Caco-2 (cell line): ENCODE measurements around the gene HLF. TPM values are rescaled to one million over a fixed set of nuclear protein-coding genes. Genes with fewer than 3 reads are reported as not detected.

ENCODE experiments used
- BruUV-seq: library from RNA; stranded (reverse); fragments of 400-500 nt; replicated peaks from 2 replicates; lab custom pipeline; 2021; lab: Mats Ljungman, UMichigan
- CTCF ChIA-PET: fragments of 300-600 bp; sonication (Branson Sonifier 250); formaldehyde crosslinking; loops from one replicate; lab custom pipeline; 2022; ENCODE audit warnings: antibody characterized with exemption; lab: Charles Lee
- POLR2A ChIA-PET: fragments of 300-600 bp; sonication (Branson Sonifier 250); formaldehyde crosslinking; loops from one replicate; lab custom pipeline; 2022; ENCODE audit warnings: antibody characterized with exemption; lab: Charles Lee
- DNase-seq, 2 experiments: peaks; one replicate each; pipeline versions ENCODE4 v3.0.0 to v3.0.0-alpha.2; 2020 to 2022
- H3K27me3 ChIP-seq: replicated peaks from 2 replicates; pipeline ENCODE4 v1.6.0; 2011; ENCODE audit warnings: low read length; ENCODE audit not compliant: control insufficient read depth, insufficient read depth
- H3K36me3 ChIP-seq: 2 replicates; pipeline ENCODE4 v1.5.1; 2011; ENCODE audit warnings: low read length; ENCODE audit not compliant: control insufficient read depth, insufficient read depth
- H3K4me1 ChIP-seq: fragments of 250-450 bp; sonication (Bioruptor Pico); 2 replicates; pipeline ENCODE4 v1.5.1; 2020; ENCODE audit warnings: mild to moderate bottlenecking
- H3K4me3 ChIP-seq: 2 replicates; pipeline ENCODE4 v1.5.1; 2011; ENCODE audit warnings: low read depth, mild to moderate bottlenecking, control low read depth, low read length
- H3K9me3 ChIP-seq: fragments of 250-450 bp; sonication (Bioruptor Pico); 2 replicates; pipeline ENCODE4 v1.5.1; 2020; ENCODE audit warnings: mild to moderate bottlenecking, moderate library complexity
- H3K27ac Mint-ChIP-seq: one replicate; pipeline ENCODE4 v1.8.0; 2022; ENCODE audit warnings: mixed read lengths; ENCODE audit not compliant: unreplicated experiment
- H3K27me3 Mint-ChIP-seq: one replicate; pipeline ENCODE4 v1.8.0; 2022; ENCODE audit warnings: mixed read lengths; ENCODE audit not compliant: insufficient read depth, unreplicated experiment
- H3K36me3 Mint-ChIP-seq: one replicate; pipeline ENCODE4 v1.8.0; 2022; ENCODE audit warnings: mild to moderate bottlenecking, mixed read lengths; ENCODE audit not compliant: insufficient read depth, unreplicated experiment
- H3K4me1 Mint-ChIP-seq: one replicate; pipeline ENCODE4 v1.8.0; 2022; ENCODE audit warnings: low read depth, mixed read lengths; ENCODE audit not compliant: unreplicated experiment
- H3K4me3 Mint-ChIP-seq: one replicate; pipeline ENCODE4 v1.8.0; 2022; ENCODE audit warnings: mild to moderate bottlenecking, moderate library complexity, mixed read lengths; ENCODE audit not compliant: unreplicated experiment
- H3K9me3 Mint-ChIP-seq: one replicate; pipeline ENCODE4 v1.8.0; 2022; ENCODE audit warnings: mixed read lengths; ENCODE audit not compliant: unreplicated experiment
- intact Hi-C: fragments of 100-400 bp; cut with micrococcal nuclease; formaldehyde crosslinking; loops from one replicate; pipeline ENCODE4 v1.10.0; 2022; ENCODE audit not compliant: unreplicated experiment
- total RNA-seq: library from RNA; stranded (reverse); gene quantifications from 2 replicates; pipeline ENCODE4 v1.2.3, GENCODE V29; 2022
- TF ChIP-seq, protein P1 (sequence below), 2 experiments: fragments of 200-600 bp in 1 of 2; IDR thresholded peaks; 1 replicate in 1 of 2; 2 replicates in 1 of 2; pipeline versions ENCODE4 v1.5.1 to v1.8.0; 2011 to 2022; ENCODE audit warnings: antibody characterized with exemption in 1 of 2, control low read depth in 1 of 2, inconsistent platforms in 1 of 2, low read depth in 1 of 2, low read length in 1 of 2, mild to moderate bottlenecking in 1 of 2, moderate library complexity in 1 of 2; ENCODE audit not compliant: insufficient read depth in 1 of 2, severe bottlenecking in 1 of 2, unreplicated experiment in 1 of 2

Gene HLF
- total RNA-seq, 1 experiment from 2014 or later = 19.8 TPM

DNA sequence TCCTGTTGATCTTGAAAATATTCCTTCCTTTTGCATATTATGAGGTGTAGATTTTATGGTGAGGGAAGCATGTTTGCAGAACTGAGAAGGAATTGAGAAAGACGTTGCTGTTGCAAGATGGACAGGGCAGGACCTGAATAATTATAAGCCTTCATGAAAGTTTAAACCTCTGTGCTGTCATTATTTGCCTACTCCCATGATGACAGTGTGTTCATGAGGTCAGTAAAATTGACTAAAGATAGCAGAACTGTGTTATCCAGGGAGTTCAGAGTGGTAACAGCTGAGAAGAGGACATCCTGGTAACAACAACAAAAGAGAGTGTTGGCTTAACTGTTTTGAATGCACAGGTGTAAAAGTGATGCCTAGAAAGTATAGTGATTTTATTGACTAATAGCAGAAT lies 45.3 kb upstream of the HLF start:
- H3K4me3 Mint-ChIP-seq = no peak overlapping the region
- POLR2A ChIA-PET = no interaction called here

DNA sequence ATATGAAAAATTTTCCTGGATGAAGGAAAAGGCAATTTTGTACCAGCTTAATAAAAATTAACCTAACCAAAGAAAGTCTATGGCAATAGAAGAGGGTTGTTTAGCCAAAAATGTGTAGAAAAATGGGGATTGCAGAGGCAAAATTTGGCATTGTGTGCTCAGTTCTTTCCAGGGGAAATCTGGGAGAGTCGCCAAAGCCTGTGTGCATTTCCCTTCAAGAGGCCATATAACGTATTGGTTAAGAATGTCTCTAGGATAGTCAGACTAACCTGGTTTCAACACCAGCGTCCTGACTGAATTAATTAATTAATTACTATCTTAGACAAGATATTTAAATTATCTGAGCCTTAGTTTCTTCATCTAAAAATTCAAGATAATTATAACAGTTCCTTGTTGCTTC lies 44.8 kb upstream of the HLF start:
- Histone ChIP-seq H3K4me3 (no peak overlapping the region), H3K9me3 (no peaks in the 10 kb centered on the region), H3K4me1 (no peaks in the 10 kb centered on the region), H3K27me3 (no peaks in the 10 kb centered on the region), H3K36me3 (no peaks in the 10 kb centered on the region)
- H3K27ac Mint-ChIP-seq = no peak overlapping the region
- H3K36me3 Mint-ChIP-seq = peaks cover 8% of the 10 kb centered on the region
- ChIA-PET CTCF (no interaction called here), POLR2A (no interaction called here)
- H3K4me3 Mint-ChIP-seq = no peak overlapping the region
- BruUV-seq = no TSS peak
- H3K27me3 Mint-ChIP-seq = peaks cover 13% of the 10 kb centered on the region
- DNase-seq = no peak
- peaks cover 10% of the 10 kb centered on the region for H3K9me3 Mint-ChIP-seq
- intact Hi-C loops = no loop called here
- TF ChIP-seq, protein P1, sequence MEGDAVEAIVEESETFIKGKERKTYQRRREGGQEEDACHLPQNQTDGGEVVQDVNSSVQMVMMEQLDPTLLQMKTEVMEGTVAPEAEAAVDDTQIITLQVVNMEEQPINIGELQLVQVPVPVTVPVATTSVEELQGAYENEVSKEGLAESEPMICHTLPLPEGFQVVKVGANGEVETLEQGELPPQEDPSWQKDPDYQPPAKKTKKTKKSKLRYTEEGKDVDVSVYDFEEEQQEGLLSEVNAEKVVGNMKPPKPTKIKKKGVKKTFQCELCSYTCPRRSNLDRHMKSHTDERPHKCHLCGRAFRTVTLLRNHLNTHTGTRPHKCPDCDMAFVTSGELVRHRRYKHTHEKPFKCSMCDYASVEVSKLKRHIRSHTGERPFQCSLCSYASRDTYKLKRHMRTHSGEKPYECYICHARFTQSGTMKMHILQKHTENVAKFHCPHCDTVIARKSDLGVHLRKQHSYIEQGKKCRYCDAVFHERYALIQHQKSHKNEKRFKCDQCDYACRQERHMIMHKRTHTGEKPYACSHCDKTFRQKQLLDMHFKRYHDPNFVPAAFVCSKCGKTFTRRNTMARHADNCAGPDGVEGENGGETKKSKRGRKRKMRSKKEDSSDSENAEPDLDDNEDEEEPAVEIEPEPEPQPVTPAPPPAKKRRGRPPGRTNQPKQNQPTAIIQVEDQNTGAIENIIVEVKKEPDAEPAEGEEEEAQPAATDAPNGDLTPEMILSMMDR (IDR thresholded peaks at IDR 0.05; ENCODE audit: insufficient read depth in 1 of 2, low read depth in 1 of 2, low read length in 1 of 2, severe bottlenecking in 1 of 2, unreplicated experiment in 1 of 2) = no peak
- no peaks in the 10 kb centered on the region for H3K4me1 Mint-ChIP-seq

More for the DNA sequence above, 45.3 kb upstream of the HLF start:
- H3K36me3 Mint-ChIP-seq = peaks cover 8% of the 10 kb centered on the region
- CTCF ChIA-PET = no interaction called here
- no peak for DNase-seq
- Histone ChIP-seq H3K36me3 (no peaks in the 10 kb centered on the region), H3K27me3 (no peaks in the 10 kb centered on the region), H3K4me1 (no peaks in the 10 kb centered on the region), H3K4me3 (no peak overlapping the region), H3K9me3 (no peaks in the 10 kb centered on the region)
- TF ChIP-seq, protein P1 (IDR thresholded peaks at IDR 0.05; ENCODE audit: insufficient read depth in 1 of 2, low read depth in 1 of 2, low read length in 1 of 2, severe bottlenecking in 1 of 2, unreplicated experiment in 1 of 2) = no peak
- peaks cover 12% of the 10 kb centered on the region for H3K27me3 Mint-ChIP-seq
- peaks cover 10% of the 10 kb centered on the region for H3K9me3 Mint-ChIP-seq
- intact Hi-C loops = no loop called here
- no peaks in the 10 kb centered on the region for H3K4me1 Mint-ChIP-seq
- H3K27ac Mint-ChIP-seq = no peak overlapping the region
- no TSS peak for BruUV-seq

GRCh38 chr17:55223524-55223923 lies 41.2 kb upstream of the HLF start:
- H3K9me3 ChIP-seq = no peaks in the 10 kb centered on the region
- no peak overlapping the region for H3K27ac Mint-ChIP-seq
- TF ChIP-seq, protein P1 (IDR thresholded peaks at IDR 0.05; ENCODE audit: insufficient read depth in 1 of 2, low read depth in 1 of 2, low read length in 1 of 2, severe bottlenecking in 1 of 2, unreplicated experiment in 1 of 2) = no peak
- no peaks in the 10 kb centered on the region for H3K36me3 ChIP-seq
- H3K4me1 ChIP-seq = no peaks in the 10 kb centered on the region
- H3K4me1 Mint-ChIP-seq = no peaks in the 10 kb centered on the region
- peaks cover 25% of the 10 kb centered on the region for H3K27me3 Mint-ChIP-seq
- H3K4me3 ChIP-seq = no peak overlapping the region
- CTCF ChIA-PET = no interaction called here
- H3K9me3 Mint-ChIP-seq = no peaks in the 10 kb centered on the region
- H3K27me3 ChIP-seq = no peaks in the 10 kb centered on the region
- DNase-seq = no peak
- intact Hi-C loops = no loop called here
- POLR2A ChIA-PET = no interaction called here
- H3K36me3 Mint-ChIP-seq = no peaks in the 10 kb centered on the region
- no peak overlapping the region for H3K4me3 Mint-ChIP-seq
- no TSS peak for BruUV-seq
